Activated CD4-positive, alpha-beta T cell treated with anti-CD3 and anti-CD28 coated beads, Interleukin-2, Interleukin-4, amounts not matched to agents 100 ng/mL and 50 ng/mL, durations not matched to agents 16 hours and 8 hours (primary cell): ENCODE measurements around the gene AKAP1.

ENCODE experiments used
- DNase-seq: peaks from one replicate; pipeline ENCODE4 v3.0.0-alpha.2; 2020; ENCODE audit warnings: low spot score

Gene AKAP1

DNA sequence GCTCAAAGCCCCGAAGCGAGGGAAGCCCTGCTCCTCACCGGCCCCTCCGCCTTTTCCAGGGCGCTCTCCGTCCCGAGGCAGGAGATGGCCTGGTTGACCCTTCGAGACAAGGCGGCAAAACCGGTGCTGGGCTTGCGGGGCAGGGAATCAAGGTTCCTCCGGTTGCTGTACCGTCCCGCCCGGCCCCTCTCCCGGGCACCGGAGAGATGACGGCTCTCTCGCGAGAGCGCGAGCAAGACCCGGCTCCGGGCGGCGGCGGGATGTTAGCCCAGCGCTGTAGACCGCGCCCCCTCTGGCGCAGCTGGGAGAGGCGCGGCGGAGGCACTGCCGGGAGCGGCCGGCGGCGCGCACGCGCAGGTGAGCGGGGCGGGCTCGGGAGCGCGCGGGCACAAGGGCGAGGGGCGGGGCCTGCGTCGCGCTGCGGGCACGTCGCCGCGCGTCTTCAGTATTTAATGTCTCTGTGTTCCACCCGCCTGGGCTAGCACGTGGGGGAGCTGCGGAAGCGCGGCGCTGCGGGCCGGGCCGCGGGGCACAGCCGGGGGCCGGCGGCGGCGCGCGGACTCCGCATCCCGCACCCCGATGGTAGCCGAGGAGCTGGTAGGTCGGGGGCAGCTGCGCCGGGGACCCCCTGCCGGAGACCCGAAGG, at the start of gene AKAP1:
AKAP1 (plus strand) TSS at position 445 of the 646 bp plus-strand sequence. CDS start 20,219 bp downstream, outside the sequence.
- DNase-seq = peak; percentile 94

DNA sequence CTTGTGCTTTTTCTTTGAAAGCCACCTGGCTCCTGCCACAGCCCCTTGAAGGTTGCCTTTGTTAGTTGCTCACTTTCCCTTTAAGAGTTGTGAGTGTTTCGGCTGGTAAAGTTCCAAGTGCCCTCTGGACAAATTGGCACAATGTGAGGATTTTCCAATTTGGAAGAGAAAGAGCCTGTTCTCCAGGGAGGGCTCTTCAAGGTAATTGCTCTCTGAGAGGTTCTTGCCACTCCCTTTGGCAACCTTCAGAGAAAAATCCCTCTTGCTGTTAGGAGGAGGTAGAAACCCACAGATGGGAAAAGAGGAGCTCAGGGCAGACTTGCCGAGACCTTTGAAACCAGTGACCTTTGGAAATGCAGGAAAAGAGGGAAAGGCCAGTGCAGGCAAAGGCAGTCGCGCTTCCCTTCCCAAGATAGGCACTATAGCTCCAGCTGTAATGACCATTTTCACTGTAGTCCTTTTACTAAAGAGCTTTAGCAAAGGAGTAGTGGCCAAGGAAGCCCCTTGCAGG, 49.0 kb upstream of the AKAP1 start:
- DNase-seq = no peak

DNA sequence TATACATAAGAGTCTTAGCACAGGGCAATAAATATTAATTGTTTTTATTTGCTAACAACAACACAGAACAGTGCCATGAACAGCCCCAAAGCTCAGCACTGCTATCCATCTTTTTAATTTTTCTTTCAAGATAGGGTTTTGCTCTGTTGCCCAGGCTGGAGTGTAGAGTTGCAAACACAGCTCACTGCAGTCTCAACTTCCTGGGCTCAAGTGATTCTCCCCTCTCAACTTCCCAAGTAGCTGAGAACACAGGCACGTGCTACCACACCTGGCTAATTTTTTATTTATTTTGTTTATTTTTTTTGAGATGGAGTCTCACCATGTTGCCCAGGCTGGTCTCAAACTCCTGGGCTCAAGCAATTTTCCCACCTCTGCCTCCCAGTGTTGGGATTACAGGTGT, 47.6 kb upstream of the AKAP1 start:
- no peak for DNase-seq

DNA sequence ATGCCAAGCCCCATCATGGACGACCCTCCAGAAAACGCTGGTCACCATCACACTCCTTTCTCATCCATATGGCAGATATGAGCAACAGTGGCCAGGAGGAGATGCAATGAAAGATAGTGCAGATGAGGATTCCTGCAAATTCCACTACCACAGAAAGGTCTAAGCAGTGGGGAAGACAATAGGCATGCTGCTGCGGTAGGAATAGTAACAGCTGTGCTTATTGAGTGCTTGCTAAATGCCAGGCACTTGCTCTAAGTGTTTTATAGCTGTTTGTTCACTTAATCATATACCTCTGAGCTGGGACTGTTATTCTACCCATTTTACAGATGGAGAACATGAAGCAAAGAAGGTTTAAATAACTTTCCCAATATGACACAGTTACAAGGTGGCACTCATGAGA, 46.6 kb upstream of the AKAP1 start:
- no peak for DNase-seq

GRCh38 chr17:57040571-57040970, 44.5 kb upstream of the AKAP1 start:
- no peak for DNase-seq

- DNase-seq = no peak
Measured at GRCh38 chr17:57043276-57043675, 41.8 kb upstream of the AKAP1 start.

DNA sequence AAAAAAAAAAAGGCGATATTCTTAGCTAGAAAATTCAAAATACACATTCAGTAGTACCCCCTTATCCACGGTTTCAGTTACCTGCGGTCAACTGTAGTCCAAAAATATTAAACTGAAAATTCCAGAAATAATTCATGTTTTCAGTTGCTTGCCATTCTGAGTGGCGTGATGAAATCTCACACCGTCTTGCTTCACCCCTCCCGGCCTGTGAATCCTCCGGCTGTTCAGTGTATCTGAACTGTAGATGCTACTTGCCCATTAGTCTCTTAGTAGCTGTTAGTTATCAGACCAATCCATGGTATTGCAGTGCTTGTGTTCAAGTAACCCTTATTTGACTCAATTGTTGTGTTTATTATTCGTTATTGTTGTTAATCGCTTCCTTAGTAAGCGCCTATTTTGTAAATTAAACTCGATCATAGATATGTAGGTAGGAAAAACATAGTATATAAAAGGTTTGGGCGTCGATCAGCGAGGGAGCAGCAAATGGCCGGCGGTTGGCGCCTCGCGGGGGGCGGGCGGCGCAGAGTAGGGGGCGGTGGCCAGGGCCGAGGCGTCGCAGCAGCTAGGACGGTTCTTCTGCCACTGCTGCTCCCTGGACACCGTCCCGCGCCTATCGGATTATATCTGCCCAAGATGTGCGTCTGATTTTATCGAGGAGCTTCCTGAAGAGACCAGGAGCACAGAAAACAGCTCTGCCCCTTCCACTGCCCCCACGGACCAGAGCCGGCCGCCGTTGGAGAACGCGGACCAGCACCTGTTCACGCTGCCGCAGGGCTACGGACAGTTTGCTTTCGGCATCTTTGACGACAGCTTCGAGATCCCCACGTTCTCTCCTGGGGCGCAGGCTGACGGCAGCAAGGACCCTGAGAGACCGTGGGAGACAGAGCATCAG, 39.8 kb upstream of the AKAP1 start:
- DNase-seq = no peak

DNA sequence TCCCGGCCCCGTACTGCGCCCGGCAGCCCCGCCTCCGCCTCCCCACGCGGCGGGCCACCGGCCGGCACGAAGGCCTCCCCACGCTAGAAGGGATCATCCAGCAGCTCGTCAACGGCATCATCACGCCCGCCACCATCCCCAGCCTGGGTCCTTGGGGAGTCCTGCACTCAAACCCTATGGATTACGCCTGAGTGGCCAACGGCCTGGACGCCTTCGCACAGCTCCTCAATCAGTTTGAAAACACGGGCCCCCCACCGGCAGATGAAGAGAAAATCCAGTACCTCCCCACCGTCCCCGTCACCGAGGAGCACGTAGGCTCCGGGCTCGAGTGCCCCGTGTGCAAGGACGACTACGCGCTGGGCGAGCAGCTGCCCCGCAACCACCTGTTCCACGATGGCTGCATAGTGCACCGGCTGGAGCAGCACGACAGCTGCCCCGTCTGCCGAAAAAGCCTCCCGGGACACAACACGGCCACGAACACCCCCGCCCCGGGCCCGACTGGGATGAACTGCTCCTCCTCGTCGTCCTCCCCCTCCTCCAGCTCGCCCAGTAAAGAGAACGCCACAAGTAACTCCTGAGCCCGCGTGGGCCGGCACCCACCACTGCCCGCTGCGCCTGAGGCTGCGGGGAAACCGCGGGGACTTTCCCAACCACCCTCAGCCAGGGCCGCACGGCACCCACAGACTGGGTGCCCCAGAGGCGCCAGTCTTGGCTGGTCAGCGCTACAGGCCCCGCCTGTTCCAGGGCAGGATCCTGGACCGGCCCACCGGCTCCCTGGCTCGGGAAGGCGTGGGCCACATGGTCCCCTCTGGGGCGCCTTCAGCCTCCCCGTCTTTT, 39.0 kb upstream of the AKAP1 start:
- DNase-seq = peak; percentile 49

DNA sequence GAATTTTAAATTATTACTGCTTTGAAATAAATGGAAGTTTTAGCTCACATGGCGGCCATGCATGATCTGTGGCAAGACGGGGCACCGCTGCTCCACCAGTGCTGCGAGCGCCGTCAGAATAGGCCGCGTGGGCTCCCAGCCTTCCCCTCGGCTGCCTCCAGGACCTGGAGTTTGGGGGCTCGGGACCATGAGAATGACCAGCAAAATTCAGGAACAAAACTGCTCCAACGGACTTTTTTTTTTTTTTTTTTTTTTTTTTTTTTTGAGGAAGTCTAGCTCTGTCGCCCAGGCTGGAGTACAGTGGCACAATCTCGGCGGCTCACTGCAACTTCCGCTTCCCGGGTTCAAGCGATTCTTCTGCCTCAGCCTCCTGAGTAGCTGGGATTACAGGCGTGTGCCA, 38.3 kb upstream of the AKAP1 start:
- no peak for DNase-seq

GRCh38 chr17:57048096-57048495, 37.0 kb upstream of the AKAP1 start:
- DNase-seq = no peak

DNA sequence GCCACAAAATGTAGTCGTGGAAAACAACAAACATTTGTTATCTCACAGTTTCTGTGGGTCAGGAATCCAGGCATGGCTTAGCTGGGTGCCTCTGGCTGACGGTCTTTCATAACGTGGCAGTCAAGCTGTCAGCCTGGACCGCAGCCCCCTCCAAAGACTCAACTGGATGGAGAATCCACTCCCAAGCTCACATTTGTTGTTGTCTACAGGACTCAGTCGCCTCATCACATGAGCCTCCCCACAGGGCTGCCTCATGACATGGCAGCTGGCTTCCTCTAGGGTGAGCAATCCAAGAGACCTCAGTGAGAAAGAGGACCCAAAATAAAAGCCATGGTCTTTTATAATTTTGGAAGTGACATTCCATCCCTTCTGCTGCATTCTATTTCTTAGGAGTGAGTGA, 34.7 kb upstream of the AKAP1 start:
- DNase-seq = no peak

- DNase-seq = no peak
Measured at GRCh38 chr17:57051886-57052361, 33.1 kb upstream of the AKAP1 start.

GRCh38 chr17:57062865-57063264, 22.2 kb upstream of the AKAP1 start:
- no peak for DNase-seq

DNA sequence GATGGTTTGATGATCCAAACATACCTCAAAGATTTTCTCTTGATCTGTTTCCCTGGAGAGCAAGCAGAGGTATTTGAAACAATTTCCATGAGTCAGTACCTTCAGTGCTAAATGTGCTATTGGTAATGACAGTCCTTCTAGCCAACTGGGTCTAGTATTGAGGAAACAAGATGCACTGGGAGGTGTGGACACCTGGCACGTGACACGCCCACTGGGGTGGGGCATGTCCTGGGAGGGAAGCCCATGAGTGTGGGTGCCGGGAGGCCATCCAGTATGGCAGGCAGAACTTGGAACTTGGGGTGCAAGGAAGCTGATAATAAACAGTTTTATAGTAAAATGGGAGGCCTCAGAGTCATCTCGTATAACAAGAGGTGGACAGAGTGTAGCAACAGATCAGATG, 17.9 kb upstream of the AKAP1 start:
- no peak for DNase-seq

DNA sequence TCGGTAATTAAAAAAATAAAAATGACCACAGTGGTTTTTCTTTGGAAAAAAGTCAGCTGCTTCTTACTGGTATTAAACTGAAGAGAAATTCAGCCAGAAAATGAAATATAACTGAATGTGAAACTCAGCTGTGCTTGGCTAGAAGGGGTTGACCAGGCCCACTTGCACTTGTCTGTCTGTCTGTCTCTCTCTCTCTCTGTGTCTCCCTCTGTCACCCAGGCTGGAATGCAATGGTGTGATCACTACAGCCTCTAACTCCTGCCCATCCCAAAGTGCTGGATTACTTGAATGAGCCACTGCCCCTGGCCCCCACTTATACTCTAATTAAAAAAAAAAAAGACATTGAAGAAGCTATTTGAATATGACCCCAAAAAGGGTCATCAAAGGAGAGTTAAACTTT, 17.3 kb upstream of the AKAP1 start:
- no peak for DNase-seq

- DNase-seq = no peak
Measured at GRCh38 chr17:57068222-57068658, 16.8 kb upstream of the AKAP1 start.

- no peak for DNase-seq
Measured at GRCh38 chr17:57068707-57069106, 16.3 kb upstream of the AKAP1 start.

DNA sequence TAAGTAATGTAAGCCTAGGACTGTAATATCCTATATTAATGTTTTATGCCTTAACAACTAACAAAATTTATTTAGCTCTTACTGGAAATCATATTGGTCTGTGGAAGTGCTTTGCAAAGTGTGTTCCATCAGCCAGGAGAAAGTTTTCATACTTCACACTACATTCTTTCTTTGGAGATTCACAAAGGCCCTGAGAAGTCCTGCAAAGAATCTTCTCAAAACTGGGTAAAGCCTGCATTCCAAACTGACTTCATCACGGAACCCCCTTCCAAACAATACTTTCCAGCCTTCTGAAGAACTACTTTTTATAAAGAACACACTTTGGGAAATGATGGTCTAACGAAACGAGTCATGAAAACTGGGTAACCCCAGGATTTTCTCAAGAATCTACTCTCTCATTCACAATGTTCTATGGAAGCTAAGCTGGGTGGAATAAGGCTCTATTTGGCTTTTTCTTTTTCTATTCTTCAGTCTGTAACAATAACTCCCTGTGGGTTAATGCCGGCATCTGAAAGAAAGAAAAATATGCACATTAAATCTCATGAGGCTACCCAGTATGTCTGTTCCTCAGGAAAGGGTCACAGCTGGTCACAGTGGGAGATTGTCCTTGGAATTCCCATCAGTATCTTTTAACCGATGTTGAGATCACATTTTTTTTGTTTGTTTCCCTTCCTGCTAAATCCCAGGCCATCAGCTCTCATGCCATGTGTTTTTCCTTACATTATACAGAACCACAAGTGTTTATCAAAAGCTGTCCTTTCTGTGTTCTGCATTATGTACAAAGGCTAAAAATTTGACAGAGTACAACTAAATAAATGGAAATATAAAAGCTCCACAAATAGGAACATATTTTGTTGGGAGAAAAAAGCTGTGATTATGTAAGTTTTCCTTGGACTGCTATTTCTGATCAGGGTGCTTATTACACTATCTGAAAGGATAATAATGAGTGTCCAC, 12.8 kb upstream of the AKAP1 start:
- DNase-seq = no peak

GRCh38 chr17:57073626-57074025, 11.4 kb upstream of the AKAP1 start:
- DNase-seq = no peak

GRCh38 chr17:57075193-57075592, 9.9 kb upstream of the AKAP1 start:
- DNase-seq = no peak

GRCh38 chr17:57075785-57076184, 9.3 kb upstream of the AKAP1 start:
- DNase-seq = no peak
